GM21529 (cell line): ENCODE data around the gene RARG.
"Not testable (repeated sequence)": the region's sequence is repeated elsewhere in the genome, so short reads cannot be mapped to it uniquely, and the experiment has no call there.

ENCODE experiments used
- ATAC-seq: cut with Tn5 transposase; IDR thresholded peaks from one replicate; pipeline ENCODE4 v1.9.1; 2021; ENCODE audit not compliant: unreplicated experiment

RARG gene

GRCh38 chr12:53211476-53212381 lies 20.3 kb downstream of the RARG start:
- ATAC-seq: no peak

GRCh38 chr12:53210843-53211242 lies 21.2 kb downstream of the RARG start:
- ATAC-seq: no peak

DNA sequence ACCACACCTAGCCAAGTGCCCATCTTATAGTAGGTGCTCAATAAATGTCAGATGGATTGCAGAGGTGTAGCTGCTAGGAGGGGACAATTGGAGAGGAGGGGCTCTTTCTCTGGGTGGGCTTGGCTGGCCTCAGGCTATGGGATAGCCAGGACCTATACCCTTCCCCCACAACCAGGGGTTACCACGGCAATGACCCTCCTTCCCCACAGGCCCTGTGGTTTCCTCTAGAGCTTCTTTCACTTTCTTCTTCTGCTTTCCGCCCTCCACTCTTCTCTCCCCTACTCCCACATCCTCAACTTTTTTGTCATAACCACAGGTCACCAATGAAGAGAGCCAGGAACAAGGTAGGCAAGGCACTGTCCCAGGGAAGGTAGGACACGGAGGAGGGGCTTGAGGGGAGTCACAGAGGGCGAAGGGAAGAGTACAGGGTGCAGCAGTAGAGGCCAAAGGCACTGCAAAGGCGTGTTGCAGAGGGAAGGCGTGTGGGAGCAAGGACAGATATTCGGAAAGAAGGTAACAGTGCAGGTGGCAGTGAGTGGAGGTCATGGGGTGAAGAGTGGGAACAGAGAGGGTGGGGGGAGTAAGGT lies 23.0 kb downstream of the RARG start:
- peak; percentile 40 for ATAC-seq

DNA sequence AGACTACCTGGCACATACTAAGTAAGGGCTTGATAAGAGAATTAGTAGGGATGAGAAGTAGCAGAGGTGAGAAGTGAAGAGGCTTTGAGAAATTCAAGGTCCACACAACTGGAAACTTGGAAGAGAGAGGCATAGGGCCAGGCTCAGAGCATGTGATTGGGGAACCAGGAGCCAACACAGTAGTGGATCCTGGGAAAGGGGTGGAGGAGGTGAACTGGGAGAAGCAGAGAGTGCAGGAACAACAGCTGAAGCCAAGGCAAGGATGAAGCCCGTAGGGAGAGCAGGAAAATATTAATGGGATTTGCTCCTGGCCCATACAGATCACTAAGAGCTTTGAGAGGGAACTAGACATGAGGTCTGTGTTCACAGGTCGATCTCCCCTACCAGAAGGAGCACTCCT lies 23.6 kb downstream of the RARG start:
- no peak for ATAC-seq

- ATAC-seq: peak; percentile 46
Observed at GRCh38 chr12:53207042-53207441, 25.0 kb downstream of the RARG start, which contains the start of gene ITGB7. TSS of gene ITGB7 (minus strand) at chr12:53207251. CDS start at chr12:53200443, 6,808 bp downstream.

DNA sequence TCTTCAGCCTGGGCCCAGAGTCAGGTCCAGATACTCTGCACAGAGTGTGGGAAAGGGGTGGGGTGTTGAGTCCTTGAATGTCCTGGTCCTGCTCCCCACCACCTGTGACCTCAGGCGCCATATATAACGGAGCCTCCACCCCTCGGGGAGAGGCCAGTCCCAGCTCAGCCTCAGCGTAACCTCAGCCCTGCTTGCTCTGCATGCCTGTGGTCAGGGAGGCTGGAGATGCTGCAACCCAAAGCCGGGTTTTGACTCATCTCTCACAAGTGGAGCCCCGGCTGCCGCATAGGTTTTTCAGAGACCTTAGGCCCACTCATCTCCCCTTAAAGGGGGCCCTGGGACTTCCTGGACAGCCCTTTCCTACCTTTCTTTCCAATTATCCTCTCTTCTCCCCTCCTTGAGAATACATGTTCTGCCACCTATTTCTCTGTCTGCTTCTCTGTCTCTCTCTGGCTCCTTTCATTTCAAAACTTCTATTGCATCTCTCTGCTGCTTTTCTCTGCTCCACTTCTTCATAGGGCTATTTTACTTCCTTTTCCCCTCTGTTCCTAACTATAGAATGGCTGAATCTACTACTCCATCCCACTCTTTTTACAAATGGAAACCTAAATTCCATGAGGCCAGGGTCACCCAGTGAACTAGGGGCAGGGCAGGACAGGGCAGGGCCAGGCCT lies 26.1 kb downstream of the RARG start:
- peak; percentile 71 for ATAC-seq

- ATAC-seq: no peak
Observed at GRCh38 chr12:53204351-53204750, 27.7 kb downstream of the RARG start.

- ATAC-seq: not testable (repeated sequence)
Observed at GRCh38 chr12:53202316-53202715, 29.7 kb downstream of the RARG start.

DNA sequence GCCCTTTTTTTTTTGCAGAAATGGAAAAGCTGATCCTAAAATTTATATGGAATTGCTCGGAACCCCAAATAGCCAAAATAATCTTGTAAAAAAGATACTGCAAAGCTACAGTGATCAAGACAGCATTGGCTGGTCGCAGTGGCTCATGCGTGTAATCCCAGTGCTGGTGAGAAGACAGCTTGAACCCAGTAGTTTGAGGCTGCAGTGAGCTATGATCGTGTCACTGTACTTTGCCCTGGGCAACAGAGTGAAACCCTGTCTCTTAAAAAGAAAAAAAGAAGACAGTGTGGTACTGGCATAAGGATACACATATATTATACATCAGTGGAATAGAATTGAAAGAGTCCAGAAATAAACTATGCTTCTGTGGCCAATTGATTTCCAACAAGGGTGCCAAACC lies 30.4 kb downstream of the RARG start:
- ATAC-seq: no peak

DNA sequence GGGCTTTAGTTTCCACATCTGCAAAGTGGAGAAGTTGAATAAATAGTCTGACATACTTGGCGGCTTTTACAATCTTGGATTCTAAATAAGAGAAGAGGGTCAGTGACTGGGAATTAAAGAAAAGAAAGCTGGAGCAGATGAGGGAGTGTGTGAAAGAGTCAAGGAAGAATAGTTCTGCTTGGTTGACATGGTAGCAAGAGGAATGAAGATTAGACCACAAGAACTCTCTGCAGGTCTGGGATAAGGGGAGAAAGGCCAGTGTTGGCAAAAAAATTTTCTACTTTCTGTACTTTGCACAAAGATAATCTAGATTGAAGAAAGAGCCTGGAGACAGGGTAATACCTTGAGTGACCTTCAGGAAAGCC lies 30.9 kb downstream of the RARG start:
- ATAC-seq: no peak

GRCh38 chr12:53200458-53201176 lies 31.4 kb downstream of the RARG start:
- peak; percentile 54 for ATAC-seq

DNA sequence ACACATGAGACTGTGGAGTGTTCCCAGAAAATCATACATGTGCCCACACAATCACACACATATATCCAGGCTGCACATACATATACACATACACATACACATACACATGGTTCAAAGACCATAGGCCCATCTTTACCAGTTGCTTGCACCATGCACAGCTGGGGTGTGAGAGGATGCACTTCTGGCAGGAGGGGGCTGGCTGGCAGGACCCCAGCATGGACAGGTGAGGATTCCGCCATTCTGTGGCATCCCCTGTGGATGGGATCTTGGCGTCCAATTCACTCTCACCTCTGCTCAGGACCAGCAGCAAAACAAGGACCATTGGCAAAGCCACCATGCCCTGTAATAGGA lies 31.9 kb downstream of the RARG start:
- ATAC-seq: peak; percentile 13

DNA sequence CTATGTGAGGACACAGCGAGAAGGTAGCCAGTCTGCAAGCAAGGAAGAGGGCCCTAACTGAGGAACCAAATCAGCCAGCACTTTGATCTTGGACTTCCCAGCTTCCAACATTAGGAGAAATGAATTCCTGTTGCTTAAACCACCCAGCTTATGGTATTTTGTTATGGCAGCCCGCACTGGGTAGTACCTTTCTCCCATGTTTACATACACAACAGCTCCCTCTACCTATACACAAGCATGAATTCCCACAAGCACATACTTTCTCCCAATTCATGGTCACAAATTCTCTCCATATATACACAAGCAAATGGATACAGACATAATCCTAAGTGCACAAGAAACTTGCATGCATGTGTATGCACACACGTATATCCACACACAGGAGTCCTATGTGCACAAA lies 32.3 kb downstream of the RARG start:
- no peak for ATAC-seq

GRCh38 chr12:53198486-53199110 lies 33.4 kb downstream of the RARG start:
- ATAC-seq: no peak

DNA sequence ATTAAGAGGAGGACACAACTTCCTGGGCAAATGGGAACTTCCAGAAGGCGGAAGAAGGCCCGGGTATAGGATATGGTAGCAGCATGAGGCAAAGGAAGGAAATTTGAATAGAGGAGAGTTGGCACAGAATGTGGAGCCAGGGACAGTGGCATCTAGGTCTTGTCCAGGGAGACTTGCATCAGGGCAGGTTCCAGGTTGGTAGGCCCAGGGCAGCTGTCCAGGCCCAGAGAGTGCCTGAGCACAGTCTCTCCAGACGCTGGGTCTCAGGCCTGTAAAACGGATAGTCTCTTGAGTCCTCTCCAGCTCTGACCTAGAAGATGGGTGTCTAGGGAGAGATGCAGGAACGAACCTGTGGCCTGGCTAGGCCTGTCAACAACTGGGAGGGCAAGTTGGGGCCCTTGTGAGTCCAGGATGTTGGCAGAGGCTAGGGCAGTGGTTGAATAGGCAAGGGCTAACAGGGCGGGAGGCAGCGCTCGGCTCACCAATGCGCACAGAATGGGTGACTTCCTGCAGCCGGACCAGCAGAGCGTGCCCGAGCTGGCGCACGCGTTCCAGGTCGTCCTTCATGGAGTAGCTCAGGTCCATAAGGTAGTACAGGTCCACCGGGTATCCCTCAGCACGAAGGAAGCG lies 34.9 kb downstream of the RARG start:
- no peak for ATAC-seq

DNA sequence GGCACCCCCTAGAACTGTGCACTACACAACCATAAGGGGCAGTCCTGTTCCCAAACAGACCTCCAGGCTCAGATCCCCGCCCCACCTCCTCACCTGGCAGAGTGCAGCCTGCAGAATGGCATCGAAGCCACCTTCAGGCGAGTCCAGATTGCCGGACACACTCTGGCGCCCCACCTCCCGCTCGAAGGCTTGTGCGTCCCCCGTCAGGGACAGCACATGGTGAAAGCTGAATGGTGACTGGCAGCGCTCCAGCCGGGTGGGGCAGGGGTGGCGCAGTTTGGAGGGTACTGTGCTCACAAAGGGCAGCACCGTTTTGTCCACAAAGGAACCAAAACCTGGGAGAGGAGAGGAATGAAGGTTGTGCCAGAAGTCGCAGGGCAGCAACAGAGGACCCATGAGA lies 35.5 kb downstream of the RARG start:
- ATAC-seq: no peak

- ATAC-seq: no peak
Observed at GRCh38 chr12:53195516-53196420, 36.2 kb downstream of the RARG start.

DNA sequence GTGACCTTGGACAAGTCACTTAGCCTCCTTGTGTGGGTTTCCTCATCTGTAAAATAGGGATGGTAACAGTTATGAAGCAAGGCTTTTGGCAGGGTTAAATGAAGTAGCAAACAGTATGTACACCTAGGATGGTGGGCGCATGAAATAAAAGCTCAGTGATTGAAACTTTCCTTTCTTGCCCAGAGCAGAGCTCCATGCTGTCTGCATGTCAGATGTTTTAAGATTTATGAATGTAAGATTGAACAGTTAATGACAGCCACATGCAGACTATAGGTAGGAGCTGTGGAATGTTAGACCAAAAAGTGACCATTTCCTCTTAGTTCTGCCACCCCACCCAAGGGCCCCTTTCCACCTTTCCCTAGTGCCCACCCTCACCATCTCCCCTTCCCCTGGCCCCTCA lies 37.0 kb downstream of the RARG start:
- no peak for ATAC-seq

GRCh38 chr12:53193985-53194716 lies 37.9 kb downstream of the RARG start:
- ATAC-seq: no peak
